Measurements from ENCODE around the gene CBX7. TPM values are rescaled to one million over a fixed set of nuclear protein-coding genes. Genes with fewer than 3 reads are reported as not detected.

CBX7 gene
- polyA plus RNA-seq, 2 of the 4 experiments (the other 2 are of a cell fraction) = 0.79 to 2.5 TPM

- POLR2A ChIA-PET = interaction anchor here (1.0 to 1.8 kb wide), 3 partner anchors 158 to 368 kb away, joined by 3 to 14 read pairs (median 3); partner anchors contain the start of genes ATF4 and RPL3
- TF ChIP-seq REST (IDR thresholded peaks at IDR 0.05) (no peak), JUNB (IDR thresholded peaks at IDR 0.05) (no peak), ZNF302 (CRISPR knock-in tag; IDR thresholded peaks at IDR 0.05) (no peak), CHD2 (IDR thresholded peaks at IDR 0.05; ENCODE audit: low read length, partially characterized antibody) (no peak), ESRRA (IDR thresholded peaks at IDR 0.05; ENCODE audit: borderline replicate concordance, low read length) (no peak), BHLHE40 (IDR thresholded peaks at IDR 0.05; ENCODE audit: low read depth, low read length) (no peak), HDAC2 (IDR thresholded peaks at IDR 0.05) (no peak), RCOR1 (IDR thresholded peaks at IDR 0.05; ENCODE audit: low read depth, low read length) (no peak), MAX (IDR thresholded peaks at IDR 0.05) (no peak), USF2 (IDR thresholded peaks at IDR 0.05) (no peak), CBX8 (IDR thresholded peaks at IDR 0.05) (no peak), JUN (IDR thresholded peaks at IDR 0.05) (no peak), RARB (CRISPR knock-in tag; IDR thresholded peaks at IDR 0.05) (no peak), RFX5 (IDR thresholded peaks at IDR 0.05) (no peak), FOSL2 (IDR thresholded peaks at IDR 0.05) (no peak), FOSL2 (CRISPR knock-in tag; IDR thresholded peaks at IDR 0.05) (no peak)
- TF ChIP-seq, protein P1, sequence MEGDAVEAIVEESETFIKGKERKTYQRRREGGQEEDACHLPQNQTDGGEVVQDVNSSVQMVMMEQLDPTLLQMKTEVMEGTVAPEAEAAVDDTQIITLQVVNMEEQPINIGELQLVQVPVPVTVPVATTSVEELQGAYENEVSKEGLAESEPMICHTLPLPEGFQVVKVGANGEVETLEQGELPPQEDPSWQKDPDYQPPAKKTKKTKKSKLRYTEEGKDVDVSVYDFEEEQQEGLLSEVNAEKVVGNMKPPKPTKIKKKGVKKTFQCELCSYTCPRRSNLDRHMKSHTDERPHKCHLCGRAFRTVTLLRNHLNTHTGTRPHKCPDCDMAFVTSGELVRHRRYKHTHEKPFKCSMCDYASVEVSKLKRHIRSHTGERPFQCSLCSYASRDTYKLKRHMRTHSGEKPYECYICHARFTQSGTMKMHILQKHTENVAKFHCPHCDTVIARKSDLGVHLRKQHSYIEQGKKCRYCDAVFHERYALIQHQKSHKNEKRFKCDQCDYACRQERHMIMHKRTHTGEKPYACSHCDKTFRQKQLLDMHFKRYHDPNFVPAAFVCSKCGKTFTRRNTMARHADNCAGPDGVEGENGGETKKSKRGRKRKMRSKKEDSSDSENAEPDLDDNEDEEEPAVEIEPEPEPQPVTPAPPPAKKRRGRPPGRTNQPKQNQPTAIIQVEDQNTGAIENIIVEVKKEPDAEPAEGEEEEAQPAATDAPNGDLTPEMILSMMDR (IDR thresholded peaks at IDR 0.05) = no peak
- TF ChIP-seq, protein P2, sequence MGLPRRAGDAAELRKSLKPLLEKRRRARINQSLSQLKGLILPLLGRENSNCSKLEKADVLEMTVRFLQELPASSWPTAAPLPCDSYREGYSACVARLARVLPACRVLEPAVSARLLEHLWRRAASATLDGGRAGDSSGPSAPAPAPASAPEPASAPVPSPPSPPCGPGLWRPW (IDR thresholded peaks at IDR 0.05) = no peak
- TF ChIP-seq, protein P3, sequence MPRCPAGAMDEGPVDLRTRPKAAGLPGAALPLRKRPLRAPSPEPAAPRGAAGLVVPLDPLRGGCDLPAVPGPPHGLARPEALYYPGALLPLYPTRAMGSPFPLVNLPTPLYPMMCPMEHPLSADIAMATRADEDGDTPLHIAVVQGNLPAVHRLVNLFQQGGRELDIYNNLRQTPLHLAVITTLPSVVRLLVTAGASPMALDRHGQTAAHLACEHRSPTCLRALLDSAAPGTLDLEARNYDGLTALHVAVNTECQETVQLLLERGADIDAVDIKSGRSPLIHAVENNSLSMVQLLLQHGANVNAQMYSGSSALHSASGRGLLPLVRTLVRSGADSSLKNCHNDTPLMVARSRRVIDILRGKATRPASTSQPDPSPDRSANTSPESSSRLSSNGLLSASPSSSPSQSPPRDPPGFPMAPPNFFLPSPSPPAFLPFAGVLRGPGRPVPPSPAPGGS (IDR thresholded peaks at IDR 0.05) = no peak
- ATAC-seq (no peak; a peak in 1 of 6 replicates), FAIRE-seq (no peak), DNase-seq (ENCODE audit: low read depth in 1 of 2, low spot score in 1 of 2) (no peak)
- 78% methylated on average over 11 of the region's 44 CpGs for WGBS (ENCODE audit: missing lambda C conversion rate)
- Histone ChIP-seq H3K4me3 (peak overlapping the region; percentile 51), H3K9me3 (no peaks in the 10 kb centered on the region), H3K4me1 (peaks cover 10% of the 10 kb centered on the region; the same call in 1 of the 3 replicates), H3K4me2 (peak overlapping the region; percentile 73), H3K27ac (peak overlapping the region; percentile 55 to 90)
- CTCF ChIA-PET = interaction anchor here (1.0 to 4.3 kb wide), 3 partner anchors 17 to 225 kb away, joined by 3 to 21 read pairs (median 3); no protein-coding TSS in a partner anchor
These were observed 413 bp downstream of the CBX7 start for GRCh38 chr22:39152024-39152510.
